Measurements from ENCODE around the gene TCAP. TPM values are rescaled to one million over a fixed set of nuclear protein-coding genes. Genes with fewer than 3 reads are reported as not detected.

TCAP gene
- total and polyA plus RNA-seq, 10 of the 15 experiments (the other 5 are each of a cell fraction or from before 2014, with no cell fraction given): 0.17 to 1.0 (median 0.36) TPM; not detected in 3

DNA sequence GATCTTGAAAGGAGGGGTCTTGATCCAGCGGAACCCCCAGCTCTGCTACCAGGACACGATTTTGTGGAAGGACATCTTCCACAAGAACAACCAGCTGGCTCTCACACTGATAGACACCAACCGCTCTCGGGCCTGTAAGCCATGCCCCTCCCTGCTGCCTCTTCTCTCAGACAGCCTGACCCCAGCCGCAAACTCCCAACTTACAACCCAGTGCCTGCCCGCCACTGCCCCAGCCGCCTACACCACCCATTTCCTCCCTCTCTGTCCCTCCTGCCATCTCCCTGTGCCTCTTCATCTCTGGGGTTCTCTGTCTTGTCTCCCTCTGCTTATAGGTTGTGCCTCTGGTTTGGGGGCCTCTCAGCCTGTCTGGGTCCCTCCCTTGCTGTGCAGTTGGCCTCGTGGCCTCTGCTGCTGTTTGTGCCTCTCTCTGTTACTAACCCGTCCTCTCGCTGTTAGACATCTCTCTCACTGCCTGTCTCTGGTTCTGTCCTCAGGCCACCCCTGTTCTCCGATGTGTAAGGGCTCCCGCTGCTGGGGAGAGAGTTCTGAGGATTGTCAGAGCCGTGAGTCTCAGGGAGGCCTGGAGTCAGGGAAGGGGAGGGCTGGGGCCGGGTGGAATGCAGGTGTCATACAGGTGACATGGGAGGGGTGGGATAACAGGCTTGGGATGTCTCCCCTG is 44.3 kb downstream of the TCAP start:
- Histone ChIP-seq H3K4me1 (ENCODE audit: control insufficient read depth, insufficient read depth, low read length) (no peaks in the 10 kb centered on the region), H3K4me3 (no peak overlapping the region), H3K9me3 (replicated peaks; ENCODE audit: control insufficient read depth, insufficient read depth, low read length) (no peaks in the 10 kb centered on the region), H3K36me3 (ENCODE audit: control insufficient read depth in 2 of 2, insufficient read depth in 2 of 2, low read length in 1 of 2) (no peaks in the 10 kb centered on the region), H3K27me3 (replicated peaks in 1 of 2; ENCODE audit: control insufficient read depth in 2 of 2, insufficient read depth in 2 of 2, low read length in 1 of 2) (peaks cover 0 to 1% of the 10 kb centered on the region in 2 experiments; a peak in 1 of 4 replicates), H2AFZ (ENCODE audit: control insufficient read depth, low read depth, low read length) (no peak overlapping the region), H3K79me2 (ENCODE audit: control insufficient read depth, insufficient read depth, low read length) (no peaks in the 10 kb centered on the region), H3K9ac (ENCODE audit: control insufficient read depth, insufficient read depth, low read length) (no peak overlapping the region), H3K27ac (ENCODE audit: control insufficient read depth, insufficient read depth) (no peak overlapping the region), H4K20me1 (ENCODE audit: control insufficient read depth, insufficient read depth) (no peaks in the 10 kb centered on the region), H3K4me2 (ENCODE audit: control insufficient read depth, insufficient read depth) (no peak overlapping the region)
- 53% methylated on average over 13 of the region's 14 CpGs for WGBS (ENCODE audit: insufficient coverage, insufficient replicate concordance, low lambda C conversion rate, missing lambda C conversion rate)
- SMC1A ChIA-PET (ENCODE audit: uncharacterized antibody, unreplicated experiment): no interaction called here
- DNase-seq (ENCODE audit: low read depth, low spot score) (no peak), FAIRE-seq (no peak), ATAC-seq (no peak)
- CTCF ChIA-PET: interaction anchor here (1.2 kb wide), 1 partner anchor 88 kb away, joined by 3 read pairs; no protein-coding TSS in a partner anchor
- intact Hi-C loops (cut with micrococcal nuclease; ENCODE audit: unreplicated experiment): no loop called here
- in situ Hi-C loops (cut with MboI): no loop called here
- no TSS peak for BruUV-seq (replicated peaks)
- RAD21 ChIA-PET (ENCODE audit: unreplicated experiment): no interaction called here
- POLR2A ChIA-PET: no interaction called here
- TF ChIP-seq ZBED1 (IDR thresholded peaks at IDR 0.05; ENCODE audit: borderline replicate concordance) (no peak), SIN3A (IDR thresholded peaks at IDR 0.05; ENCODE audit: low read depth, low read length) (no peak), STAT3 (IDR thresholded peaks at IDR 0.05; ENCODE audit: low read depth, low read length) (no peak), MTA3 (IDR thresholded peaks at IDR 0.05; ENCODE audit: borderline replicate concordance, low read length) (no peak), EED (IDR thresholded peaks at IDR 0.05; ENCODE audit: low read depth) (no peak), TCF7 (IDR thresholded peaks at IDR 0.05; ENCODE audit: borderline replicate concordance) (no peak), POU2F2 (IDR thresholded peaks at IDR 0.05; ENCODE audit: borderline replicate concordance, low read depth, low read length) (no peak), YY1 (IDR thresholded peaks at IDR 0.05; ENCODE audit: low read depth, low read length) (no peak), IKZF2 (IDR thresholded peaks at IDR 0.05) (no peak), TCF3 (IDR thresholded peaks at IDR 0.05; ENCODE audit: borderline replicate concordance, insufficient read depth, low read depth, low read length) (no peak), CHD2 (IDR thresholded peaks at IDR 0.05; ENCODE audit: borderline replicate concordance, low read depth, low read length) (no peak), GABPA (IDR thresholded peaks at IDR 0.05; ENCODE audit: low read depth) (no peak)
- TF ChIP-seq, protein P1, sequence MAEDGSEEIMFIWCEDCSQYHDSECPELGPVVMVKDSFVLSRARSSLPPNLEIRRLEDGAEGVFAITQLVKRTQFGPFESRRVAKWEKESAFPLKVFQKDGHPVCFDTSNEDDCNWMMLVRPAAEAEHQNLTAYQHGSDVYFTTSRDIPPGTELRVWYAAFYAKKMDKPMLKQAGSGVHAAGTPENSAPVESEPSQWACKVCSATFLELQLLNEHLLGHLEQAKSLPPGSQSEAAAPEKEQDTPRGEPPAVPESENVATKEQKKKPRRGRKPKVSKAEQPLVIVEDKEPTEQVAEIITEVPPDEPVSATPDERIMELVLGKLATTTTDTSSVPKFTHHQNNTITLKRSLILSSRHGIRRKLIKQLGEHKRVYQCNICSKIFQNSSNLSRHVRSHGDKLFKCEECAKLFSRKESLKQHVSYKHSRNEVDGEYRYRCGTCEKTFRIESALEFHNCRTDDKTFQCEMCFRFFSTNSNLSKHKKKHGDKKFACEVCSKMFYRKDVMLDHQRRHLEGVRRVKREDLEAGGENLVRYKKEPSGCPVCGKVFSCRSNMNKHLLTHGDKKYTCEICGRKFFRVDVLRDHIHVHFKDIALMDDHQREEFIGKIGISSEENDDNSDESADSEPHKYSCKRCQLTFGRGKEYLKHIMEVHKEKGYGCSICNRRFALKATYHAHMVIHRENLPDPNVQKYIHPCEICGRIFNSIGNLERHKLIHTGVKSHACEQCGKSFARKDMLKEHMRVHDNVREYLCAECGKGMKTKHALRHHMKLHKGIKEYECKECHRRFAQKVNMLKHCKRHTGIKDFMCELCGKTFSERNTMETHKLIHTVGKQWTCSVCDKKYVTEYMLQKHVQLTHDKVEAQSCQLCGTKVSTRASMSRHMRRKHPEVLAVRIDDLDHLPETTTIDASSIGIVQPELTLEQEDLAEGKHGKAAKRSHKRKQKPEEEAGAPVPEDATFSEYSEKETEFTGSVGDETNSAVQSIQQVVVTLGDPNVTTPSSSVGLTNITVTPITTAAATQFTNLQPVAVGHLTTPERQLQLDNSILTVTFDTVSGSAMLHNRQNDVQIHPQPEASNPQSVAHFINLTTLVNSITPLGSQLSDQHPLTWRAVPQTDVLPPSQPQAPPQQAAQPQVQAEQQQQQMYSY (CRISPR knock-in tag; IDR thresholded peaks at IDR 0.05): no peak
- TF ChIP-seq, protein P2, sequence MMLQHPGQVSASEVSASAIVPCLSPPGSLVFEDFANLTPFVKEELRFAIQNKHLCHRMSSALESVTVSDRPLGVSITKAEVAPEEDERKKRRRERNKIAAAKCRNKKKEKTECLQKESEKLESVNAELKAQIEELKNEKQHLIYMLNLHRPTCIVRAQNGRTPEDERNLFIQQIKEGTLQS (IDR thresholded peaks at IDR 0.05; ENCODE audit: borderline replicate concordance, extremely low read depth, low read depth, low read length): no peak
- TF ChIP-seq, protein P3, sequence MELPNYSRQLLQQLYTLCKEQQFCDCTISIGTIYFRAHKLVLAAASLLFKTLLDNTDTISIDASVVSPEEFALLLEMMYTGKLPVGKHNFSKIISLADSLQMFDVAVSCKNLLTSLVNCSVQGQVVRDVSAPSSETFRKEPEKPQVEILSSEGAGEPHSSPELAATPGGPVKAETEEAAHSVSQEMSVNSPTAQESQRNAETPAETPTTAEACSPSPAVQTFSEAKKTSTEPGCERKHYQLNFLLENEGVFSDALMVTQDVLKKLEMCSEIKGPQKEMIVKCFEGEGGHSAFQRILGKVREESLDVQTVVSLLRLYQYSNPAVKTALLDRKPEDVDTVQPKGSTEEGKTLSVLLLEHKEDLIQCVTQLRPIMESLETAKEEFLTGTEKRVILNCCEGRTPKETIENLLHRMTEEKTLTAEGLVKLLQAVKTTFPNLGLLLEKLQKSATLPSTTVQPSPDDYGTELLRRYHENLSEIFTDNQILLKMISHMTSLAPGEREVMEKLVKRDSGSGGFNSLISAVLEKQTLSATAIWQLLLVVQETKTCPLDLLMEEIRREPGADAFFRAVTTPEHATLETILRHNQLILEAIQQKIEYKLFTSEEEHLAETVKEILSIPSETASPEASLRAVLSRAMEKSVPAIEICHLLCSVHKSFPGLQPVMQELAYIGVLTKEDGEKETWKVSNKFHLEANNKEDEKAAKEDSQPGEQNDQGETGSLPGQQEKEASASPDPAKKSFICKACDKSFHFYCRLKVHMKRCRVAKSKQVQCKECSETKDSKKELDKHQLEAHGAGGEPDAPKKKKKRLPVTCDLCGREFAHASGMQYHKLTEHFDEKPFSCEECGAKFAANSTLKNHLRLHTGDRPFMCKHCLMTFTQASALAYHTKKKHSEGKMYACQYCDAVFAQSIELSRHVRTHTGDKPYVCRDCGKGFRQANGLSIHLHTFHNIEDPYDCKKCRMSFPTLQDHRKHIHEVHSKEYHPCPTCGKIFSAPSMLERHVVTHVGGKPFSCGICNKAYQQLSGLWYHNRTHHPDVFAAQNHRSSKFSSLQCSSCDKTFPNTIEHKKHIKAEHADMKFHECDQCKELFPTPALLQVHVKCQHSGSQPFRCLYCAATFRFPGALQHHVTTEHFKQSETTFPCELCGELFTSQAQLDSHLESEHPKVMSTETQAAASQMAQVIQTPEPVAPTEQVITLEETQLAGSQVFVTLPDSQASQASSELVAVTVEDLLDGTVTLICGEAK (IDR thresholded peaks at IDR 0.05; ENCODE audit: borderline replicate concordance): no peak
- TF ChIP-seq, protein P4, sequence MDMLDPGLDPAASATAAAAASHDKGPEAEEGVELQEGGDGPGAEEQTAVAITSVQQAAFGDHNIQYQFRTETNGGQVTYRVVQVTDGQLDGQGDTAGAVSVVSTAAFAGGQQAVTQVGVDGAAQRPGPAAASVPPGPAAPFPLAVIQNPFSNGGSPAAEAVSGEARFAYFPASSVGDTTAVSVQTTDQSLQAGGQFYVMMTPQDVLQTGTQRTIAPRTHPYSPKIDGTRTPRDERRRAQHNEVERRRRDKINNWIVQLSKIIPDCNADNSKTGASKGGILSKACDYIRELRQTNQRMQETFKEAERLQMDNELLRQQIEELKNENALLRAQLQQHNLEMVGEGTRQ (IDR thresholded peaks at IDR 0.05; ENCODE audit: borderline replicate concordance, low read depth, low read length): no peak
